ENCODE data around the gene UNC5A. TPM values are rescaled to one million over a fixed set of nuclear protein-coding genes. Genes with fewer than 3 reads are reported as not detected.

Gene UNC5A
- total RNA-seq, 1 donor from 2014 or later, result not detected

- Mint-ChIP-seq H3K36me3 (ENCODE audit: unreplicated experiment) (no peaks in the 10 kb centered on the region), H3K4me1 (ENCODE audit: unreplicated experiment) (no peaks in the 10 kb centered on the region), H3K4me3 (ENCODE audit: unreplicated experiment) (no peak overlapping the region), H3K27me3 (ENCODE audit: unreplicated experiment) (peaks cover 22% of the 10 kb centered on the region), H3K9me3 (ENCODE audit: unreplicated experiment) (no peaks in the 10 kb centered on the region), H3K27ac (ENCODE audit: unreplicated experiment) (no peak overlapping the region)
- DNase-seq (ENCODE audit: extremely low spot score, unreplicated experiment), result no peak
- TF ChIP-seq CTCF (IDR thresholded peaks at IDR 0.05), result no peak
Observed at GRCh38 chr5:176825957-176826356, 15.6 kb downstream of the UNC5A start.

- H3K9me3 Mint-ChIP-seq (ENCODE audit: unreplicated experiment), result no peaks in the 10 kb centered on the region
- no peak for TF ChIP-seq CTCF (IDR thresholded peaks at IDR 0.05)
- no peaks in the 10 kb centered on the region for H3K36me3 Mint-ChIP-seq (ENCODE audit: unreplicated experiment)
- no peaks in the 10 kb centered on the region for H3K4me1 Mint-ChIP-seq (ENCODE audit: unreplicated experiment)
- H3K4me3 Mint-ChIP-seq (ENCODE audit: unreplicated experiment), result no peak overlapping the region
- H3K27ac Mint-ChIP-seq (ENCODE audit: unreplicated experiment), result no peak overlapping the region
- no peak for DNase-seq (ENCODE audit: extremely low spot score, unreplicated experiment)
- H3K27me3 Mint-ChIP-seq (ENCODE audit: unreplicated experiment), result peaks cover 18% of the 10 kb centered on the region
Observed at GRCh38 chr5:176827736-176828414, 17.5 kb downstream of the UNC5A start.

- TF ChIP-seq CTCF (IDR thresholded peaks at IDR 0.05), result no peak
- H3K27ac Mint-ChIP-seq (ENCODE audit: unreplicated experiment), result no peak overlapping the region
- no peaks in the 10 kb centered on the region for H3K4me1 Mint-ChIP-seq (ENCODE audit: unreplicated experiment)
- H3K4me3 Mint-ChIP-seq (ENCODE audit: unreplicated experiment), result no peak overlapping the region
- H3K9me3 Mint-ChIP-seq (ENCODE audit: unreplicated experiment), result no peaks in the 10 kb centered on the region
- DNase-seq (ENCODE audit: extremely low spot score, unreplicated experiment), result no peak
- H3K36me3 Mint-ChIP-seq (ENCODE audit: unreplicated experiment), result no peaks in the 10 kb centered on the region
- H3K27me3 Mint-ChIP-seq (ENCODE audit: unreplicated experiment), result peaks cover 16% of the 10 kb centered on the region
Observed at GRCh38 chr5:176829320-176829719, 19.0 kb downstream of the UNC5A start.

- DNase-seq (ENCODE audit: extremely low spot score, unreplicated experiment), result no peak
- peaks cover 13% of the 10 kb centered on the region for H3K27me3 Mint-ChIP-seq (ENCODE audit: unreplicated experiment)
- TF ChIP-seq CTCF (IDR thresholded peaks at IDR 0.05), result no peak
- no peak overlapping the region for H3K4me3 Mint-ChIP-seq (ENCODE audit: unreplicated experiment)
- no peak overlapping the region for H3K27ac Mint-ChIP-seq (ENCODE audit: unreplicated experiment)
- H3K36me3 Mint-ChIP-seq (ENCODE audit: unreplicated experiment), result no peaks in the 10 kb centered on the region
- no peaks in the 10 kb centered on the region for H3K4me1 Mint-ChIP-seq (ENCODE audit: unreplicated experiment)
- H3K9me3 Mint-ChIP-seq (ENCODE audit: unreplicated experiment), result no peaks in the 10 kb centered on the region
Observed at GRCh38 chr5:176830422-176830994, 20.1 kb downstream of the UNC5A start.

- Mint-ChIP-seq H3K27ac (ENCODE audit: unreplicated experiment) (no peak overlapping the region), H3K36me3 (ENCODE audit: unreplicated experiment) (no peaks in the 10 kb centered on the region), H3K4me3 (ENCODE audit: unreplicated experiment) (no peak overlapping the region), H3K9me3 (ENCODE audit: unreplicated experiment) (no peaks in the 10 kb centered on the region), H3K27me3 (ENCODE audit: unreplicated experiment) (peaks cover 14% of the 10 kb centered on the region), H3K4me1 (ENCODE audit: unreplicated experiment) (no peaks in the 10 kb centered on the region)
- DNase-seq (ENCODE audit: extremely low spot score, unreplicated experiment), result no peak
- no peak for TF ChIP-seq CTCF (IDR thresholded peaks at IDR 0.05)
Observed at GRCh38 chr5:176830995-176831423, 20.6 kb downstream of the UNC5A start.

Measured in osteocyte (in vitro differentiated cells).